ENCODE results near the gene PRMT9.

Gene PRMT9
- total RNA-seq: 21.3 to 33.3 (median 24.9) reads per million in 4 experiments

GRCh38 chr4:147683717-147684700, at the start of gene PRMT9:
Gene PRMT9 (minus strand): TSS chr4:147684163. CDS start chr4:147683987, 176 bp downstream.
- peak; percentile 75 for DNase-seq

DNA sequence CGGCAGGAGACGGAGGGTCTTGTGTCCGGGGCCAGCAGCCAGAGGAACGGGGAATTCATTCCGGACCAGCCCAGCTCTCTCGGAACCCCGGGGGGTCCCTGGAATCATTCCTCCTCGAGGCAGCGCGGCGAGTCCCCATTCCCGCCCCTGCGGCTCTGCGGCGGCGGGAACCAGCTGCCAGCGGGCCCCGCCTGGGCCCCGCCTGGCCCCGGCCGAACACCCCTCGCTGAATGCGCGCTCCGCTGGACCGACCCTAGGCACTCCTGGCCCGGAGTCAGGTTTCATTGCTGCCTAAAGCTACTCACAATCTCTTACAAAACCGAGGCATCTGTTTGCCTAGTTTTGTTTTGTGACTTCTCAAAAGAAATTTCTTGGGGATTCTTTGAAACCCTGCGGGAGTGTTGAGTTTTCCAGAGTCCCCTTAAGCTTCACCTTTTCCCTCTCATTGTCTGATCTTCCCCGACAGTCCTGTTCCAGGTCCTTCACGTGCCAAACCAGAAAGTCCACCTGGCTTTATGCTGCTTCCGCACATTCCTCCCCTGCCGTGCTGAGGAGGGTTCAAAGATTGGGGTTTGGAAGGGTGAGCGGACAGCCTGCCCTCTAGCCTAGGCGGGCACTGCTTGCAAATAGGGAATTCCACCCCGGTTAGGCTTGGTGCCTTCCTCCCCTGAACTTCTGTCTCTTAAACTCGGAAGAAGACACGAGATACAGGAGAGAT, 48.7 kb upstream of the PRMT9 start:
- no peak for DNase-seq

GRCh38 chr4:147731580-147732517, 47.9 kb upstream of the PRMT9 start, which contains the start of gene ARHGAP10:
Gene ARHGAP10 (plus strand): TSS chr4:147732088. CDS start chr4:147732302, 214 bp downstream.
- DNase-seq: peak; percentile 32

DNA sequence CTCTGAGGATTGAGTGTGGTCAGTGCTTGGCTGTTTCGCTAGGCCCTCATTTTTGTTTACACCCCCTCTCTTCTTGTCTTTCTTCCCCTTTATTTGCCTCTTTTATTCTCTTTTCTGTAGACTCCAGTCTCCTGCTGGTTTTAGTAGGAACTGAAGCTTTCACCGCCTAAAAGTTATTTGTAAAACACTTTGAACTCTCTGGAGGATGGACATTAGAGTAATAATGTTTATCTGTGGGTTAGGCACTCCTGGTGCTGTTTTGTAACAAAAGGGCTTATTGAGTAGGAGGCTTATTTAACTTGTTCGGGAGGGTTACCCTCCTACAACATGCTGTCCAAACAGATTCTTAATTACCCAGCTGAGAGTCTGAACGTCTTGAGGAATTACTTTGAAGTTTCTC, 46.4 kb upstream of the PRMT9 start:
- no peak for DNase-seq

DNA sequence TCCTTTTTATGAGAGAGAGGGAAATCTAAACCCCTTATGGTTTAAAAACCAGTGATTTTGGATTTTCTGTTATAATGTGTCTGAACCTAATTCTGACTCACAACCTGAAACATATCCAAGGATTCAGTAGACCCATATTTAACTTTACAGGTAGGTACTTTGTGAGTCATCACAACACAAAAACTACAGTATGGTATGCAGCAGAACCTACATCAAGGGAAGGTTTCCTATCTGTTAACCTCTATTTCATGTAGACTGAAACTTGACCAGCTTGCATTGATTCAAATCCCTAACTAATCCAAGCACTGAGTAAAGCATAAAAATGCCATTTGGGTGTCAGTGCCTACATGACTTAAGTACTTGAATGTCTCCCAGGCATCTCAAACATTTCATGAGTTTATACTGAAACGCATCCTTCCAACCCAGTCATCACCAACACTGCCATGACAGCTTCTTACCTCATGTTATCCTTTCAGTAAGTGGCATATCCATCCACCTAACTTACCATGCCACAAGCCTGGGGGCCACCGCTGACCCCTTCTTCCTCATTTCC, 43.6 kb upstream of the PRMT9 start:
- no peak for DNase-seq

DNA sequence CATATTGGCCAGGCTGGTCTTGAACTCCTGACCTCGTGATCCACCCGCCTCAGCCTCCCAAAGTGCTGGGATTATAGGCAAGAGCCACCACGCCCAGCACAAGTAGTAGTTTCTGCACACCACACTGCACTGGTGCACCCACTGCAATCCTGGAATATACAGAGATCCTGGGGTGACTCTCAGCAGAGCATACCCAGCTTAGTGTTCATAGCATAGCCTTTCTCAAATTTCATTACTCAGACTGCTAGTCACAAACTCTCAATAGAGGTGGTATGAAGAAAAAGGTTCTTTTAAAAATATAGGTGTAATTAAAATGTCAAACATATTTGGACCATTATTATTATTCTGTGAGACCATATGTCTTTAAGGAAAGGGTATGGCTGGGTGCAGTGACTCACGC, 41.7 kb upstream of the PRMT9 start:
- no peak for DNase-seq

DNA sequence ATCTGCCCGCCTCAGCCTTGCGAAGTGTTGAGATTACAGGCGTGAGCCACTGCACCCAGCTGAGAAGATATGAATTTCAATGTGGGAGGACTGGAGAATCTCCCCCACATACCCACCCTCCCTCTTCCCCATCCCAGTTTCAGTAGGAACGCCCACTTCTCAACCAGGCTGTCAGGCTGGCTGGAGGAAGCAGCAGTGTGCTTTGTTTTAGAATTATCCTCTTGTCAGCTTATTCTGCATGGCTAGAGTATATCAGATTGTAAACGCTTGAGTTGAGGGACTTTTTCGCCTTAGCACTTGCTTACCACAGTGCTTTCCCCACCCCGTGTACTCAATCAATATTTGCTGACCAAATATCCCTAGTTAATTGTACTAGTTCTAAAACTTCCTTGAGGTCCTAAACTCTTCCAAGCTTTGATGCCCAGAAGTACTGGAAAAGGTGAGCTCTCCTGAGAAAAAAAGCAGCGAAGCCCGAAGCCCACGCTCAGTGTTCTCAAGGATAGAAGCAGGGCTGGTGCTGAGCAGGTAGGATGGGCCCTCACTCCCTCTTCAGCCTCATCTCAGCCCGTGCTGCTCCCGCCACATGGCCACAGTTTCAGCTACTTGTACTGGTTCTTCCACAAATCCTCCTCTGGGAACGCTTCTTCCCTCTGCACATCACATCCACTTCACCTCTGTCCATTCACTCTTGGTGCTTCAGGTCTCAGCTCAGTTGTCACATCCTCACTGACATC, 40.7 kb upstream of the PRMT9 start:
- DNase-seq: no peak

DNA sequence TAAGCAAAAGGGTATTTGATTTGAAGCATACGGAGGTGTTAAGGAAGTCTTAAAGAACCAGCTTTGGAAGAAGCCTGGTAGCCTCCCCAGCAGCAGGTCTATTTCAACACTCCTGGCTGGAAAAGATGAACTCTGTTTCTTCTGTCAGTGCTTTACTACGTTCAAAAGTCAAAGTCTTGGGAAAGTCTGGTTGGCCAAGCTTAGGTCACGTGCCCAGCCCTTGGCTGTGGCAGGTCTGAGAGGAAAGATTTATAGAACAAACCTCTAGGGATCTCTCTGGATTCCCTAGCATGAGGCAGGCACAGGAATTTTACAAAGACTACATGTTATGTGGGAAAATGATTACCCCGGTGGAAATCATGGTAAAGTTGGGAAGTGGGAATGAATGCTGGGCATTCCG, 39.4 kb upstream of the PRMT9 start:
- DNase-seq: no peak

DNA sequence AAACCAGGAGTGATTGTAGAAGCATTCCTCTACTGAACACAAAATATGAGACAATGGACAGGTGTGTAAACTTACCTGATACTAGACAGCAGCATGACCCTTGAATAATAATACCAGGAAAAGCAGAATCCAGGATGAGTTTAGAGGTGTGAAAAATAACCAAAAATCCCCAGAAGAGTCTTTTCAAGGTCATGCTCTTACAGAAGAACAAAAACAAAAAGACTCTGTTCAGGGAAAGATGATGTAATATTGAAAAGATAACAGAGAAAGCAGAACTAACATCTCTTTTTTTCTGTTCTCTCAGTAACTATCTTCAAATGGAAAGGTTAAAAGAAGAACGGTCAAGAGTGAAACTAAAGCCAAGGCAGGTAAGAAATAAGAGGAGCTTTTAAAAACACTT, 33.9 kb upstream of the PRMT9 start:
- no peak for DNase-seq

GRCh38 chr4:147714575-147715401, 30.8 kb upstream of the PRMT9 start:
- no peak for DNase-seq

DNA sequence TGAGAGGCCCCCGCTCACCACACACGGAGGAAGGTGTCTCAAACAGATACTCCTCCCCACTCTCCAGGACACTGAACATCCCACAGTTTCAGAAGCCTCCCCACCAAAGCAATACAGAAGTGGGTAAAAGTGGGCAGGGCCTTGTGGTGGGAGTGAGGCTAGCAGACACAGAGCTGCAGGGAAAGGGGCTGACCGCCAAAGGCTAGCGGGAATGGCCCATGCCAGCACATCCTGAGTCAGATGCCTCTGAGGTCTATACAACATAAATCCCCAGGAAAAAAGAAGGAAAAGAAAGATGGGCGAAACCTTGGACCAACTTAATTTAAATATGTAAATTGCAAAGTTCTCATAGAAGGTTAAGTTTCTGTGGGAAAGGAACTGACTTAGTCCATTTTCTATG, 26.0 kb upstream of the PRMT9 start:
- DNase-seq: no peak

DNA sequence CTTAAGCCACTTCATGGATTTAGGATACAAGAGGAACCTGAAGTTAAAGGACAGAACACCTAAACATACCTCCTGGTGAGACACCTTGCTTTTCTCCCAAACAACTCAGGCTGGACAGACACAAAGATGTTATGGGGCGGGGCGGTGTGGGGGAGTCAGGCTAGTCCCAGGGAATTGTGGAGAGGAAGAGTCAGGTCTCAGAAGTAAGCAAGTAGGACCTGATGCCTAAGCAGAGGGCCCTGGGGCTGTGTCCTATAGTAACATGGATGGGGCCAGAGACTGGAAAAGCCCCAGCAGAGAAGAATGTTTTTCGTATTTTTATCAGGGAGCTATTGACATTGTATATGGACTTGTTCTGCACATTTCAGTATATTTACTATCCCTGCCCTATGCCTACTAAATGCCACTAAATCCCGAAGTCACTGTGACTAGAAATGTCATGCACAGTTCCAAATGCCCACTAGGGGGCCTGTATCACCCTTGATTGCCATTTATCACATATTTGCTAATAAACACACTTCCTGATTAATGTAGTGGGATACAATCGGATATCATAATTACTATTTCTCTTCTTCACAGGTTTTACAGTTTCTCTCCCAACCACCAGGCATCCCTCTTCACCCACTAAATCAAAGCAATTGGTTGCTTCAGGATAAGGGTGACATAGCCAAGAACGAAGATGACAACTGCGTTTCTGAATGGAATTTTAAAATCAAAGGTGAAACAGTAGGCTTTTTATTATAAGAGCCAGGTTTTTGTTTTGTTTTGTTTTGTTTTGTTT, 24.1 kb upstream of the PRMT9 start:
- peak; percentile 24 for DNase-seq

DNA sequence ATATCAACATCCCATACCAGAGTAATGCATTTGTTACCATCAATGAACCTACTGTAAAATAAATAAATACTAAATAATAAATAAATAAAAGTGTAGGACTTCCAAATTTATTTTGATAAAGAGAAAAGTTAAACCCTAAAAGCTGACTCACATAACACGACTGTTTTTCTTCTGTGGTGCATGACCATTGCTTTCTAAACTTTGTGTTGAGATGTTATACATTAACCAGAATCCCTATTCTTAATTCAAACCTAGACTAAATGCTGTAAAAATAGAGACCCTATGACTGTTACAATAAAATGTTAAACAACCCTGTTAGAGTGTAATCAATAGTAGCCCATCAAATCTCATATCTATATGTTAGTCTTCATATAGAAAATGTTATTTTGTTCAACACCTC, 20.9 kb upstream of the PRMT9 start:
- no peak for DNase-seq

GRCh38 chr4:147696866-147697265, 12.9 kb upstream of the PRMT9 start:
- no peak for DNase-seq

DNA sequence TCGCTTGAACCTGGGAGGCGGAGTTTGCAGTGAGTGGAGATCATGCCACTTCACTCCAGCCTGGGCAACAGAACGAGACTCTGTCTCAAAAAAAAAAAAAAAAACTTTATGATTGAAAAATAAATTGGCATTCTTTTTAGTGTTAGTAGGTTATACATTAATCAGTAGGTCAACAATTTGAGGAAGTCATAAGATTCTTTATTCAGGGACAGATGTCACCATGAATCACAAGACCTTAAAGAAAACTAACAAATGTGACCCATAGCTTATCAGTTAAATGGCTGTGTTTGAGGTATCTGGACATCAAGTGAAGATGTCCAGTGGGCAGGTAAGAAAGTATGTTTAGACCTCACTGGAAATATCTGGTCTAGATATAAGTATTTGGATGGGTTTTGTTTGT, 9.3 kb upstream of the PRMT9 start:
- DNase-seq: no peak

- no peak for DNase-seq
Observed at GRCh38 chr4:147691820-147692219, 7.9 kb upstream of the PRMT9 start.

DNA sequence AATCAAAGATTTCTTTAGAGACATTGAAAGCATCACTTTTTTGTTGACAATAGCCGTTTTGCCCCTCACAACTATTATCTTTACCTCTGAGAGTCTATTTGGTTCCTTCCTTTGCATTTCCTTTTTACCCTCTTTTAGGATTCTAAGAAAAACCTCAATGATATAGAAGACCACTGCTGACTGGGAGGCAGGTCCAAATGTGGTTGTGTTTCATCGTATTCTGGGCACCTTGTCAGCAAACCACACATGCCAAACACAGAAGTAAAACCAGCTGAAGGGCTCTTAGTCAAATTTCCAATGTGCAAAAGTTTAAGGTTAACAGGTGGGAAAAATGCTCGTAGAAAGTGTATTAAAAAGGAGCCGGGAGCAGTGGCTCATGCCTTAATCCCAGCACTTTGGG, 5.1 kb upstream of the PRMT9 start:
- no peak for DNase-seq

- DNase-seq: no peak
Observed at GRCh38 chr4:147683188-147683591, 773 bp downstream of the PRMT9 start.

DNA sequence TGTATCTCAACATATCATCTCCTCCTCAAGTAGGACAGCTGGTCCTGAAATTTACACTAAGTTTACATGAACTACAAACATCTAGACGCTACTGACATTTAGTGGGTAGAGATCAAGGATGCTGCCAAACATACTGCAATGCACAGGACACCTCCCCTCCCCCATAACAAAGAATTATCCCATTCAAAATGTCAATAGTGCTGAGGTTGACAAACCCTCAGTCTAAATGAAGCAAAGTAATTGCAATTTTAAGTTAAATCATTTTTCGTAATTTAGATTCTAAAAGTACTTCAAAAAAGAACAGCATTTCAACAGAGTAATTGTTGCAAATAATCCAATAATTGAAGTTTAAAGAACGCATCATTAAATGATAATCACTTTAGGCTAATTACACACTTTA, 1.2 kb downstream of the PRMT9 start:
- no peak for DNase-seq
